Fibroblast of skin of left quadriceps (primary cell): ENCODE data around the gene EMX2.
"Not testable (repeated sequence)": the region's sequence is repeated elsewhere in the genome, so short reads cannot be mapped to it uniquely, and the experiment has no call there.

Experiments used
- DNase-seq, 2 experiments: peaks; one replicate each; pipeline ENCODE4 v3.0.0-alpha.2; 2013; ENCODE audit warnings: low read depth in 2 of 2

The EMX2 gene

GRCh38 chr10:117542706-117543224, at the start of gene EMX2:
EMX2 (plus strand) TSS chr10:117542746; CDS start chr10:117543268, 522 bp downstream.
- no peak for DNase-seq

GRCh38 chr10:117496031-117496430, 46.5 kb upstream of the EMX2 start:
- no peak for DNase-seq

- peak; percentile 76 to 77 for DNase-seq
These were observed 45.9 kb upstream of the EMX2 start for GRCh38 chr10:117496616-117497028.

GRCh38 chr10:117497736-117498135, 44.8 kb upstream of the EMX2 start:
- no peak for DNase-seq

- DNase-seq: no peak
These were observed 43.1 kb upstream of the EMX2 start for GRCh38 chr10:117499248-117500105.

GRCh38 chr10:117500456-117500855, 42.1 kb upstream of the EMX2 start:
- no peak for DNase-seq

- no peak for DNase-seq
These were observed 41.0 kb upstream of the EMX2 start for GRCh38 chr10:117501460-117502035.

- DNase-seq: no peak
These were observed 39.9 kb upstream of the EMX2 start for GRCh38 chr10:117502421-117503243.

- DNase-seq: peak; percentile 52 to 65
These were observed 39.0 kb upstream of the EMX2 start for GRCh38 chr10:117503244-117504205.

- DNase-seq: no peak
These were observed 38.0 kb upstream of the EMX2 start for GRCh38 chr10:117504562-117504961.

GRCh38 chr10:117507081-117507480, 35.5 kb upstream of the EMX2 start:
- not testable (repeated sequence) for DNase-seq

- no peak for DNase-seq
These were observed 33.0 kb upstream of the EMX2 start for GRCh38 chr10:117509573-117509972.

GRCh38 chr10:117511601-117512390, 30.8 kb upstream of the EMX2 start:
- no peak for DNase-seq

- DNase-seq: no peak
These were observed 27.6 kb upstream of the EMX2 start for GRCh38 chr10:117514971-117515370.

- DNase-seq: no peak
These were observed 25.9 kb upstream of the EMX2 start for GRCh38 chr10:117516681-117517080.

GRCh38 chr10:117518246-117518645, 24.3 kb upstream of the EMX2 start:
- DNase-seq: no peak

GRCh38 chr10:117519286-117519685, 23.3 kb upstream of the EMX2 start:
- no peak for DNase-seq

- DNase-seq: no peak
These were observed 22.7 kb upstream of the EMX2 start for GRCh38 chr10:117519879-117520278.

GRCh38 chr10:117530791-117531190, 11.8 kb upstream of the EMX2 start:
- DNase-seq: peak in 1 of 2 experiments; percentile 34

- DNase-seq: no peak
These were observed 11.1 kb upstream of the EMX2 start for GRCh38 chr10:117531371-117532002.
